Sigmoid colon (tissue), 4 donors: ENCODE measurements around the gene VAMP2.

Experiments used
- EP300 ChIP-seq, 4 donors: sonication (generic); formaldehyde crosslinking; IDR thresholded peaks; one replicate each; pipeline ENCODE4 v1.6.1; 2017; ENCODE audit warnings: antibody characterized with exemption in 4 of 4
- TF ChIP-seq, protein P1 (sequence below), 4 experiments: fragments of 450-650 bp in 3 of 4; fragments of 200-600 bp in 1 of 4; IDR thresholded peaks; one replicate each; pipeline ENCODE4 v1.5.1; 2016 to 2019; ENCODE audit warnings: antibody characterized with exemption in 4 of 4, mild to moderate bottlenecking in 3 of 4, moderate library complexity in 2 of 4

DNA sequence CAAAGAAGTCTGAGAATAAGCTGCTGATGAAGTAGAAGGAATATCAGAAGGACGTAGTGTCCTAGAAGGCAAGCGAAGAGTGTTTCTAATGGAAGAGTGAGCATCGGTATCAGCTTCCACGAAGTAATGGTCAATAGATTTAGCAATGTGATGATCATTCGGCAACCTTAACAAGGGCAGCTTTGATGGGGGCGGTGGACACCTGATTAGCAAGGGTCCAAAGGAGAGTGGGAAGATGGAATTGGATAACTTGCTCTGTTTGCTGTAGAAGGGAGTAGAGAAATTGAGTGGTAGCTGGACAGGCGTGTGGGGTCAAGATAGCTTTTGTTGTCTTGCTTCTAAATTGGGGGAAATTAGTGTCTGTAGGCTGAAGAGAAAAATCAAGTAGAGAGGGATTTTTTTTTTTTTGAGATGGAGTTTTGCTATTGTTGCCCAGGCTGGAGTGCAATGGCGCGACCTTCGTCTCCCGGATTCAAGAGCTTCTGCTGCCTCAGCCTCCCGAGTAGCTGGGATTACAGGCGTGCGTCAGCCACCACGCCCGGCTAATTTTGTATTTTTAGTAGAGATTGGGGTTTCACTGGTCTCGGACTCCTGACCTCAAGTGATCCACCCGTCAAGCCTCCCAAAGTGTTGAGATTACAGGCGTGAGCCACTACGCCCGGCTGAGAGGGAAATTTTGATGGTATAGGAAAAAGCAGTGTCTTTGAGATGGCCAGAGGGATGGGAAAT lies 24.9 kb downstream of the VAMP2 start:
- TF ChIP-seq, protein P1, sequence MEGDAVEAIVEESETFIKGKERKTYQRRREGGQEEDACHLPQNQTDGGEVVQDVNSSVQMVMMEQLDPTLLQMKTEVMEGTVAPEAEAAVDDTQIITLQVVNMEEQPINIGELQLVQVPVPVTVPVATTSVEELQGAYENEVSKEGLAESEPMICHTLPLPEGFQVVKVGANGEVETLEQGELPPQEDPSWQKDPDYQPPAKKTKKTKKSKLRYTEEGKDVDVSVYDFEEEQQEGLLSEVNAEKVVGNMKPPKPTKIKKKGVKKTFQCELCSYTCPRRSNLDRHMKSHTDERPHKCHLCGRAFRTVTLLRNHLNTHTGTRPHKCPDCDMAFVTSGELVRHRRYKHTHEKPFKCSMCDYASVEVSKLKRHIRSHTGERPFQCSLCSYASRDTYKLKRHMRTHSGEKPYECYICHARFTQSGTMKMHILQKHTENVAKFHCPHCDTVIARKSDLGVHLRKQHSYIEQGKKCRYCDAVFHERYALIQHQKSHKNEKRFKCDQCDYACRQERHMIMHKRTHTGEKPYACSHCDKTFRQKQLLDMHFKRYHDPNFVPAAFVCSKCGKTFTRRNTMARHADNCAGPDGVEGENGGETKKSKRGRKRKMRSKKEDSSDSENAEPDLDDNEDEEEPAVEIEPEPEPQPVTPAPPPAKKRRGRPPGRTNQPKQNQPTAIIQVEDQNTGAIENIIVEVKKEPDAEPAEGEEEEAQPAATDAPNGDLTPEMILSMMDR (IDR thresholded peaks at IDR 0.05): no peak
- TF ChIP-seq EP300 (IDR thresholded peaks at IDR 0.05): no peak
